ENCODE measurements around the gene SOWAHA.
"Not testable (repeated sequence)": the region's sequence is repeated elsewhere in the genome, so short reads cannot be mapped to it uniquely, and the experiment has no call there.

Gene SOWAHA

DNA sequence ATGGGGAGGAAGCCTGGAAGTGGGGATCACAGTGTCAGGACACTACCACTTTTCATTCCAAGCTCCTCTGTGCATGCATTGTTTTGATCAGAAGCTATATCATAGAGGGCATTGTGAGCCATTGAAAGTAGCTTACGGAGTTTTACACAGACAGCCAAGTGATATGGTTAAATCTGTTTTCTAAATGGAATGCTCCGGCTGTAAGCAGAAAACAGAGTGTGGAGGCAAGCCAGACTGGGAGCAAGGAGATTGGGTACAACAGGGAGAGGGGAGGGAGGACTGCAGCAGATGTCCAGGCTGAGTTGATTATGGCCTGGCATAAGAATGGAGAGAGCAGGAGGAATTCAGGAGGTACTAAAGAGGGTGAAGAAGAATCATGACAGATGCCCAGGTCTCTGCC, 15.5 kb upstream of the SOWAHA start:
- TF ChIP-seq POLR2A (IDR thresholded peaks at IDR 0.05; ENCODE audit: low read depth, low read length) (no peak), POLR2AphosphoS5 (IDR thresholded peaks at IDR 0.05; ENCODE audit: low read depth, low read length) (no peak), TAF1 (IDR thresholded peaks at IDR 0.05; ENCODE audit: borderline replicate concordance, low read depth, low read length) (no peak)
- FAIRE-seq (no peak), DNase-seq (ENCODE audit: insufficient read length) (no peak)

DNA sequence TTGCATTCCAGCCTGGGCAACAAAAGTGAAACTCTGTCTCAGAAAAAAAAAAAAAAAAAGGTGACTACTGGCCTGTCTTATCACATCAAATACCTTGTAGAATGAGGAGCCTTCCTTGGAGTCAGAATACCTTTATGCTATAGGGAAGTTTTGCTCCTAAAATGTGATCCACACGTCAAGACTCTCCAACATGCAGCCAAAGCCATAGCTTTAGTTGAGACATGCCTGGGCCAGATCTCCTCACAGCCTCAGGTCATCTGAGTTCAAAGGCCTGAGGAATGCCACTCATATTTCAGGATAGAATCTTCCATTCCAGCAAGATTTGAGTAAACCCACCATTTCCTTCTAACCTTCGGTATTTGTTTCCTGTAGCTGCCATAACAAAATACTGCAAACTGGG, 13.7 kb upstream of the SOWAHA start:
- TF ChIP-seq POLR2A (IDR thresholded peaks at IDR 0.05; ENCODE audit: low read depth, low read length) = no peak
- TF ChIP-seq POLR2AphosphoS5 (IDR thresholded peaks at IDR 0.05; ENCODE audit: low read depth, low read length) = no peak
- no peak for TF ChIP-seq TAF1 (IDR thresholded peaks at IDR 0.05; ENCODE audit: borderline replicate concordance, low read depth, low read length)
- DNase-seq (ENCODE audit: insufficient read length) (no peak), FAIRE-seq (no peak)

DNA sequence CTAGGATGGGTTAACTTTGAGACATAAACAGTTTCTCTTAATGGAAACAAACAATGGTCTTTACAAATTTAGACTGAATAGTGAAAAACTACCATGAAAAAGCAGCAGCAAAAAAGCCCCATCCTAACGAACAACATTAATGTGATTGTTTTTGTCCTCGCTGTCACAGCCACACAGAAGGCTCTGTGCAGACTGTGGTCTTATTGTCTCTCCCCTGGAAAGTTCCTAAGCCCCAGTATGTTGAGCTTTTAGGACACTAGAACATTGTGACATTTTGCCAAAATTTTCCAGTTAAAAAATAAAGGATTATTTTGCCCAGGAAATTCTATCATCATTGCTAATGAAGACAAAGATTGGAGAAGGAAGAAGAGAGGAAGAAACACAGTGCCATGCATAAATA, 12.6 kb upstream of the SOWAHA start:
- no peak for FAIRE-seq
- DNase-seq (ENCODE audit: insufficient read length) = no peak
- TF ChIP-seq POLR2A (IDR thresholded peaks at IDR 0.05; ENCODE audit: low read depth, low read length) (no peak), TAF1 (IDR thresholded peaks at IDR 0.05; ENCODE audit: borderline replicate concordance, low read depth, low read length) (no peak), POLR2AphosphoS5 (IDR thresholded peaks at IDR 0.05; ENCODE audit: low read depth, low read length) (no peak)

DNA sequence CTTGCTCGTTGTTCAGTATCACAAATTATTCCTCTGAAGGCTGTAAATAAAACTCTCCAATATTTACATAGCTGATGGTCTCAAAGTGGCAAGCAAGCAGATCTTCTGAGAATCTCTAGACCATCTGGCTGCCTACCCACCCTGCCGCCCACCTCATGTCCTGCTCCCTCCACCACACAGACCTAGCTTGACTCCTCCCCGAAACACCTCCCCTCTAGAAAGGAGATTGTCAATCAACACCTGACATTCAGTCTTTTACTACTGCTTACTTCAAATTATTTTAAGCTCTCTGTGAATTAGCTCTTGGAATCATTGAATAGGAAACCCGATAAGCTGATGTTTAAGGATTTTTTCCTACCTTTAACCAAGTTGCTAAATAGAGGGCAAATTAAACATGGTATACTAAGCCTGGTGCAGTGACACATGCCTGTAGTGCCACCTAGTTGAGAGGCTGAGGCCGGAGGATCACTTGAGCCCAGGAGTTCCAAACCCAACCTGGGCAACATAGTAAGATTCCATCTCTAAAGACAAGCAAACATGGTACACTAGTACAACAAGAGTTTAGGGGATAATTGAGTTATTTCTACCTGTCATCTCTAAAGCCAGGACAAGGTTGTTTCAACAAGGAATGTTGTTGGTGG, 10.9 kb upstream of the SOWAHA start:
- FAIRE-seq (no peak), DNase-seq (ENCODE audit: insufficient read length) (no peak)
- TF ChIP-seq POLR2A (IDR thresholded peaks at IDR 0.05; ENCODE audit: low read depth, low read length) = no peak
- TF ChIP-seq TAF1 (IDR thresholded peaks at IDR 0.05; ENCODE audit: borderline replicate concordance, low read depth, low read length) = no peak
- no peak for TF ChIP-seq POLR2AphosphoS5 (IDR thresholded peaks at IDR 0.05; ENCODE audit: low read depth, low read length)

DNA sequence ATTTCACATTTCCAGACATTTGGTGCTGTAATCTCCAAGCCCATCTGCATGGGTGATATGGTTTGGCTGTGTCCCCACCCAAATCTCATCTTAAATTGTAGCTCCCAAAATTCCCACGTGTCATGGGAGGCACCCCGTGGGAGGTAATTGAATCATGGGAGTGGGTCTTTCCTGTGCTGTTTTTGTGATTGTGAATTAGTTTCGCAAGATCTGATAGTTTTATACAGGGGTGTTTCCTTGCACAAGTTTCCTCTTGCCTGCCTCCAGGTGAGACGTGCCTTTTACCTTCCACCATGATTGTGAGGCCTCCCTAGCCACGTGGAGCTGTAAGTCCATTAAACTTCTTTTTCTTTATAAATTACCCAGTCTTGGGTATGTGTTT, 10.4 kb upstream of the SOWAHA start:
- DNase-seq (ENCODE audit: insufficient read length); FAIRE-seq: not testable (repeated sequence)

DNA sequence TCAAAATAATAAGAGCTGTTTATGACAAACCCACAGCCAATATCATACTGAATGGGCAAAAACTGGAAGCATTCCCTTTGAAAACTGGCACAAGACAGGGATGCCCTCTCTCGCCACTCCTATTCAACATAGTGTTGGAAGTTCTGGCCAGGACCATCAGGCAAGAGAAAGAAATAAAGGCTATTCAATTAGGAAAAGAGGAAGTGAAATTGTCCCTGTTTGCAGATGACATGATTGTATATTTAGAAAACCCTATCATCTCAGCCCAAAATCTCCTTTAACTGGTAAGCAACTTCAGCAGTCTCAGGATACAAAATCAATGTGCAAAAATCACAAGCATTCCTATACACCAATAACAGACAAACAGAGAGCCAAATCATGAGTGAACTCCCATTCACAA, 8.9 kb upstream of the SOWAHA start:
- FAIRE-seq; DNase-seq (ENCODE audit: insufficient read length): not testable (repeated sequence)

DNA sequence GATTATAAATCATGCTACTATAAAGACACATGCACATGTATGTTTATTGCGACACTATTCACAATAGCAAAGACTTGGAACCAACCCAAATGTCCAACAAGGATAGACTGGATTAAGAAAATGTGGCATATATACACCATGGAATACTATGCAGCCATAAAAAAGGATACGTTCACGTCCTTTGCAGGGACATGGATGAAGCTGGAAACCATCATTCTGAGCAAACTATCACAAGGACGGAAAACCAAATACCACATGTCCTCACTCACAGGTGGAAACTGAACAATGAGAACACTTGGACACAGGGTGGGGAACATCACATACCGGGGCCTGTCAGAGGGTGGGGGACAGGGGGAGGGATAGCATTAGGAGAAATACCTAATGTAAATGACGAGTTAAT, 7.2 kb upstream of the SOWAHA start:
- not testable (repeated sequence) for FAIRE-seq; DNase-seq (ENCODE audit: insufficient read length)

DNA sequence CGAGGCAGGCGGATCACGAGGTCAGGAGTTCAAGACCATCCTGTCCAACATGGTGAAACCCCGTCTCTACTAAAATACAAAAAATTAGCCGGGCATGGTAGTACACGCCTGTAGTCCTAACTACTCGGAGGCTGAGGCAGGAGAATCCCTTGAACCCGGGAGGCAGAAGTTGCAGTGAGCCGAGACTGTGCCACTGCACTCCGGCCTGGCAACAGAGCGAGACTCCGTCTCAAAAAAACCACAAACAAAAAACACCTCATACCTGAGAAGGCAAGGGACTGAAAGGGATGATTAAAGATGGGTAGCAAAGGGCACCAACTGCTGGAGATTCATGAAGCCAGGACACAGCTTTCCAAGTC, 6.3 kb upstream of the SOWAHA start:
- not testable (repeated sequence) for FAIRE-seq; DNase-seq (ENCODE audit: insufficient read length)

DNA sequence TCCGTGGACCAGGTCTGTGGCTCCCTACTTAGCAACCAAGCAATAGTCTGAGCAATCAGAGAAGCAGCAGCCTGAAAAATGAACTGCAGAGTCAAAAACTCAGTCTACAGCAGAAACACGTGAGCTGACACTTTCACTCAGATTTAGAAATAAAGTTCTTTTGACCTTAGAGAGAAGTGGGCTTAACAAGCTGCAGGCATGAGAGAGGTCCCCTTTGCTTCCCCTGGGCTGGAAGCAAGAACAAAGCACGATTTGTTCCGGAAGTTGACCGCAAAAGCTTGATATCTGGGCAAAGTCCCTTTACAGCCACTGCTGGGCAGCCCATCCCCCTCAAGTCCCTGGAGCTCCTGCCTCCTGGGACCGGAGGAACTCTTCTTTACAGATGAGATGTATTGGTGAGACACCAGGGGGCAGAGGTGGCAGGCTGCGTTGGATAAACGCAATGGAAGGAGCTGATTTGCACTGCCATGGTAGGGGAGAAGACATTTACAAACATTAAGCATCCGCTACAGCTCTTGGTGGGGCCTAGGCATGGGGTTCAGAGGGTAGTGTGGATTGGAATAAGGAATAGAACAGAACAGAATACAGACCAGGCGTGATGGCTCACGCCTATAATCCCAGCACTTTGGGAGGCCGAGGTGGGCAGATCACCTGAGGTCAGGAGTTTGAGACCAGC, 5.8 kb upstream of the SOWAHA start:
- FAIRE-seq = no peak
- no peak for DNase-seq (ENCODE audit: insufficient read length)
- no peak for TF ChIP-seq POLR2AphosphoS5 (IDR thresholded peaks at IDR 0.05; ENCODE audit: low read depth, low read length)
- TF ChIP-seq POLR2A (IDR thresholded peaks at IDR 0.05; ENCODE audit: low read depth, low read length) = no peak
- no peak for TF ChIP-seq TAF1 (IDR thresholded peaks at IDR 0.05; ENCODE audit: borderline replicate concordance, low read depth, low read length)

DNA sequence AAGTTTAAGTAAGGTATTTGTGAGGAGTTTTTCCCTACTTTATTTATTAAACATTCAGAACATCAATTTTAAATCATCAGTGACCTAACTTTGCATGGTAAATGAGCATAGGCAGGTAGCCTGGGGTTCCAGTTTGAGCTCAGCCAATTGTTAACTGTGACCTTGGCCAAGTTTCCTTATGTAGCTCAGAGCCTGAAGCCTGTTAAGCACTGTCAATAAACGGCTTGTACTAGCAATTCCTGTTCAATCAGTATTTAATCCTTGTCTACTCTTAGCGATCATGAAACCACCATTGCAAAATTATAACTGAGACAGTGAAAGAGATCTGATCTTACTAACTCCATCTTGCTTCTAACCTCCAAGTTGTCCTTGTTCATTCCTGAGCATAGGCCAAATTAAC, 4.7 kb upstream of the SOWAHA start:
- TF ChIP-seq POLR2AphosphoS5 (IDR thresholded peaks at IDR 0.05; ENCODE audit: low read depth, low read length) (no peak), POLR2A (IDR thresholded peaks at IDR 0.05; ENCODE audit: low read depth, low read length) (no peak), TAF1 (IDR thresholded peaks at IDR 0.05; ENCODE audit: borderline replicate concordance, low read depth, low read length) (no peak)
- DNase-seq (ENCODE audit: insufficient read length) = no peak

DNA sequence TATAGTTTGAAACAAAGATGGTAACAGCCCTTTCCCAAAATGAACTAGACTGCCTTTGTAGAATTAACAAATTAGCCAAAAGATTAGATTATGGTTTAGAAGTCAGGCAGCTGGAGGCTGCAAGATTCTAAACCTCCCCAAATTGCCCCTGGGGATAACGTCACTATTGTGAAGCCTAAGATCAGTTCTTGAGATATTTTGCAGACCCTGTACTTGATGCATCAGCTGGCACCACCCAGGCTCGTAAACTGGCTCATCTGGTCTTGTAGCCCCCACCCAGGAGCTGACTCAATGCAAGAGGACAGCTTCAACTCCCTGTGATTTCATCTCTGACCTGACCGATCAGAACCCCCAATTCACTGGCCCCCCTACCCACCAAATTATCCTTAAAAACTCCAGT, 4.2 kb upstream of the SOWAHA start:
- TF ChIP-seq TAF1 (IDR thresholded peaks at IDR 0.05; ENCODE audit: borderline replicate concordance, low read depth, low read length) (no peak), POLR2AphosphoS5 (IDR thresholded peaks at IDR 0.05; ENCODE audit: low read depth, low read length) (no peak), POLR2A (IDR thresholded peaks at IDR 0.05; ENCODE audit: low read depth, low read length) (no peak)
- FAIRE-seq (no peak), DNase-seq (ENCODE audit: insufficient read length) (no peak)

More for the DNA sequence above, 4.7 kb upstream of the SOWAHA start:
- no peak for FAIRE-seq

DNA sequence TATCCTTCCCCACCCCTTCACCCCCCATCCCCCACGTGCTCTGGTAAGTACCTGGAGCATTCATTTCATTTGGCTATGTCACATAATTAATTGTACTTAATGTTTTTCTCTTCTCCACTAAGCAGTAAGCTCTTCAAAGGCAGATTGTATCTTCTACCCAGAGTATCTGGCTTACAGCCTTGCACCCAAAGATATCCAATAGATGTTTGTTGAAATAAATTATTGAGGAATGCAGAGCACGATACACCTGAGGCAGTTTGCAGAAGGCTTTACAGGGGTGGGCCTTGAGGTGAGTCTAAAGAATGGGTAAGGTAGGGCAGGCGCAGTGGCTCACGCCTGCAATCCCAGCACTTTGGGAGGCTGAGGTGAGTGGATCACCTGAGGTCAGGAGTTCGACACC, 2.5 kb upstream of the SOWAHA start:
- FAIRE-seq (no peak), DNase-seq (ENCODE audit: insufficient read length) (no peak)
- TF ChIP-seq TAF1 (IDR thresholded peaks at IDR 0.05; ENCODE audit: borderline replicate concordance, low read depth, low read length) (no peak), POLR2AphosphoS5 (IDR thresholded peaks at IDR 0.05; ENCODE audit: low read depth, low read length) (no peak), POLR2A (IDR thresholded peaks at IDR 0.05; ENCODE audit: low read depth, low read length) (no peak)

DNA sequence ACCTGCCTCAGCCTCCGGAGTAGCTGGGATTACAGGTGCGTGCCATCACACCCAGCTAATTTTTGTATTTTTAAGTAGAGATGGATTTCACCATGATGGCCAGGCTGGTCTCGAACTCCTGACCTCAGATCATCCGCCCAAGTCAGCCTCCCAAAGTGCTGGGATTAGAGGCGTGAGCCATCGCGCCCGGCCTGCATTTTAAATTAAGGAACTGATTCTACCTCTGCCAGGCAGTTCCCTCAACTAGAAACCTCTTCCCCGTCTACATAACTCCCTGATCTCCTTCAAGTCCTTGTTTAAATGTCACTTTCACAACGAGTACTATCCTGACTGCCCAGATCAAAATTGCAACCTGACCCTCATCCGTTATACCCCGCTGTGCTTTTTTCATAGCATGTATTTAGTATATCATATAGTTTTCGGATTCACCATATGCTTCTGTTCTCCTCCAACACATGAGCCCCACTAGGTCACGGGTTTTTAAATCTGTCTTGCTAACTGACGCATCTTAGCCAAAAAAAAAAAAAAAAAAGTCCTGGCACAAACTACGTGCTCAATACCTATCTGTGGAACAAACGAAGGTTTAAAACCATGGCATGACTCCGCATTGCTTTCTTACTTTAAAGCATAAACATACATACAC, 858 bp upstream of the SOWAHA start:
- no peak for FAIRE-seq
- DNase-seq (ENCODE audit: insufficient read length) = no peak
- TF ChIP-seq TAF1 (IDR thresholded peaks at IDR 0.05; ENCODE audit: borderline replicate concordance, low read depth, low read length) = no peak
- TF ChIP-seq POLR2AphosphoS5 (IDR thresholded peaks at IDR 0.05; ENCODE audit: low read depth, low read length) = no peak
- no peak for TF ChIP-seq POLR2A (IDR thresholded peaks at IDR 0.05; ENCODE audit: low read depth, low read length)
